Left hindlimb (tissue), 1 donor: ENCODE results near the gene HSPH1.
A peak's percentile ranks its signal among the peaks of the same experiment; 100 is the strongest.

Source experiments
- DNase-seq: peaks from one replicate; pipeline ENCODE4 v3.0.0-alpha.2; 2018

The HSPH1 gene

DNA sequence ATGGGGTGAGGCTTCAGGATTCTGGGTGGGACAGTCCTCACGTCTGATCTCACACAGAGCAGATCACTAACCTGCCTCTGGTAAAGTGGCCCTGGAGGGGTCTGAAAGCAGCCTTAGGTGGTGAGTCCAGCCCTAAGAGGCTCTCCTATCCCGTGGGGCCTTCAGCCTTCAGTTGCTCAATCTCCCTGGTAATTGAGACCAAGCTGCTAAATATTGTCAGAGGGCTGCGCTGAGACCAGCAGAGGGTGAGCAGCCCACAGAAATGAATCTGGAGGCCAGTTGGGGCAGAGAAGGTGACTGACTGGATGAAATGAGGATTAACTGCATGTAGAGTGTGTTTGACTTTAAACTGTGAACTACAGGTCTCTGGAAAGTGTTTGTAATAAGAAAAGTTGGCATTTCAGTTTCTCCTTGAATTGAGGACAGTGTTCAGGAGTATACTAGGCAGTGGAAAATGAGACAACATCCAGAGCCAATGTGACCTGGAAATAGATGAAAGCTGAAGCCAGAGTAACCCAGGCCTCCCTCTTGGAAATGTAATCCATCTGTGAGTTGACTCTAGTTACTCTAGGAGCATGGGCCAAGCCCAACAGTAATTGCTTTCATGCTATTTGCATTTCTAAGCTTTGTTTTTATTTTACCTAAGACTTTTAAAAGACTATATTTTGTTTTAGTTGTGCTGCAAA, 14.3 kb upstream of the HSPH1 start:
- DNase-seq: no peak

DNA sequence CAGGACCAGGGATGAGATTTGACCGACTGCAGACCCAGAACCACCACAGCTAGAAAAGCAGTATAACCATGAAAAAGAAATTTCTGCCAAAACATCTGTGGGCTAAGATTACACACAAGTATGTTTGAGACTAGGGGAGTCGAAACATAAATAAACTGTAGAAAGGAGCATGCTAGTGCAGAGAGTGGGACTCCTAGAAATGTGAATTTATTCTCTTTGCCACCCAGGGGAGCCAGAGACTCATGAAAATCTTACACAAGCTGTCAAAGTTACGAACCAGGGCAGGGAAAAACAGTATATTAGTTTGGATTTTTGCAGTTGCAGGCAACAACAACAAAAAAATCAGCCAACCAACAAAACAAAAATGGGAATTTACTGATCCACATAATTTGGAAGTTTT, 12.3 kb upstream of the HSPH1 start:
- no peak for DNase-seq

GRCh38 chr13:31172535-31172934, 10.8 kb upstream of the HSPH1 start:
- no peak for DNase-seq

GRCh38 chr13:31172001-31172400, 10.3 kb upstream of the HSPH1 start:
- no peak for DNase-seq

GRCh38 chr13:31168736-31169135, 7.0 kb upstream of the HSPH1 start:
- DNase-seq: no peak

DNA sequence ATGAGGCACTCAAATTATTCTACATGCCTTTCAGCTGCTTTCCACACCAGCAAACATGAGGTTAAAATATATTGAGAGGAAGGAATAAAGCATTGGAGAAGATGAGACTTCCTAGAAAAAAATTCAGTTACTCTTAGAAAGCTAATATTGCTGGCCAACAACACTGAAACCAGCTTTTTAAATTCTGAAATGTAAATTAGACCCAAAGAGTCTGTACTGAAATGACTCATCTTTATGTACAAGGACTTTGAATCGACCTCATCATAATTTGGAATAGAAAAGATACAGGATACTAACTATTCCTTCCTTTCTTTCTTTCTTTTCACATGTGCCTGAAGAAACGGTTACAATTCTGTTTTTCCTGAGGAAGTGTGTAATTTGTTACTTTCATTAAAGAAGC, 6.5 kb upstream of the HSPH1 start:
- no peak for DNase-seq

GRCh38 chr13:31167490-31167889, 5.8 kb upstream of the HSPH1 start:
- no peak for DNase-seq

GRCh38 chr13:31166591-31166990, 4.9 kb upstream of the HSPH1 start:
- no peak for DNase-seq

GRCh38 chr13:31162151-31163008, 676 bp upstream of the HSPH1 start:
- DNase-seq: peak; percentile 98

- DNase-seq: peak; percentile 77
Observed at GRCh38 chr13:31160857-31161556, 697 bp downstream of the HSPH1 start.

DNA sequence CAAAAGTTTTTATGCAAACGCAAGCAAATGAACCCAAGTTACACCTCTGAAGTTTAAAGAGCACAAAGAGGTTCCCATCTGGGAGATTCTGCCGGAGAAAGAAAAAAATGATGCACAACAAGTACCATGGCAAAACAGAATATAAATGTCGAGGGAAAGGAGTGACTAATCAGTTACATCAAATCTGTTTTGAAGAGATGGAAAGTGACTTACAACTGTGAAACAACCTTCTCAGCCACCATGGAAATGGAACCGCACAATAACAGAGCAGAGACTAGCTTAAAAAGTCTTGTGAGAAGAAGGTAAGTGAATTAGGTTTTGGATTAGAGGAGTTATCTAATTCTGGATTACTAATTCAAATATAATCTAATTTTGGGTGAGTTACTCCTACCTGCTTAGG, 2.4 kb downstream of the HSPH1 start:
- DNase-seq: no peak

GRCh38 chr13:31154939-31155338, 6.8 kb downstream of the HSPH1 start:
- no peak for DNase-seq

GRCh38 chr13:31151837-31152236, 9.9 kb downstream of the HSPH1 start:
- no peak for DNase-seq

GRCh38 chr13:31150315-31150985, 11.3 kb downstream of the HSPH1 start:
- no peak for DNase-seq

GRCh38 chr13:31149604-31150003, 12.1 kb downstream of the HSPH1 start:
- DNase-seq: no peak

DNA sequence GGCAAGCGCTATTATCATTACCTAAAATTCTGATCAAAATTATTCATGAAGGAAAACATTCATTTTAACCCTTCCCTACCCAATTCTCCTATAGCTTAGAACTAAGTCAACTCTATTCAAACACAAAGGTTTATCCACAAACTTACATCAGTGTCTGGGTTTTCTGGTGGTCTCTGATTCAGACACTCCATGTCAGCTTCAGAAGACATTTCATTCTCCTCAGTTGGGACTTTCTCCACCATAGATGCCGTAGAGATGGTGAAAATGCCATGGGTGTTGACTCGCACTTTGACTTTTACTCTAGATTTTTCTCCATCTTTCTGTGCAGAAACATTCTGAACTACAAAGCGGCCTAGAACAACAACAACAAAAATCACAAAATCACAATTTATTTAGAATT, 16.3 kb downstream of the HSPH1 start:
- DNase-seq: no peak

- no peak for DNase-seq
Observed at GRCh38 chr13:31138515-31138914, 23.2 kb downstream of the HSPH1 start.

- DNase-seq: no peak
Observed at GRCh38 chr13:31136724-31137123, 25.0 kb downstream of the HSPH1 start.

GRCh38 chr13:31134039-31134711, 27.5 kb downstream of the HSPH1 start:
- no peak for DNase-seq

- no peak for DNase-seq
Observed at GRCh38 chr13:31133621-31134020, 28.1 kb downstream of the HSPH1 start.

GRCh38 chr13:31131470-31131961, 30.2 kb downstream of the HSPH1 start:
- no peak for DNase-seq

GRCh38 chr13:31129419-31129818, 32.3 kb downstream of the HSPH1 start:
- DNase-seq: no peak
